Left renal cortex interstitium (tissue), 4 donors: ENCODE results near the gene ATCAY. TPM values are rescaled to one million over a fixed set of nuclear protein-coding genes. Genes with fewer than 3 reads are reported as not detected.
"Not testable (repeated sequence)": the region's sequence is repeated elsewhere in the genome, so short reads cannot be mapped to it uniquely, and the experiment has no call there.

Experiments
- DNase-seq, 4 donors: peaks; one replicate each; pipeline ENCODE4 v3.0.0-alpha.2; 2013; ENCODE audit warnings: low read depth in 4 of 4, low spot score in 2 of 4, missing footprints in 1 of 4
- polyA plus RNA-seq, 4 donors: library from polyadenylated mRNA; unstranded; fragments of 120-200 nt; gene quantifications; one replicate each; pipeline ENCODE4 v1.2.1, GENCODE V29; 2013; ENCODE audit not compliant: insufficient read length in 4 of 4

The ATCAY gene
- polyA plus RNA-seq, 4 donors: 0.16 to 0.95 (median 0.53) TPM

DNA sequence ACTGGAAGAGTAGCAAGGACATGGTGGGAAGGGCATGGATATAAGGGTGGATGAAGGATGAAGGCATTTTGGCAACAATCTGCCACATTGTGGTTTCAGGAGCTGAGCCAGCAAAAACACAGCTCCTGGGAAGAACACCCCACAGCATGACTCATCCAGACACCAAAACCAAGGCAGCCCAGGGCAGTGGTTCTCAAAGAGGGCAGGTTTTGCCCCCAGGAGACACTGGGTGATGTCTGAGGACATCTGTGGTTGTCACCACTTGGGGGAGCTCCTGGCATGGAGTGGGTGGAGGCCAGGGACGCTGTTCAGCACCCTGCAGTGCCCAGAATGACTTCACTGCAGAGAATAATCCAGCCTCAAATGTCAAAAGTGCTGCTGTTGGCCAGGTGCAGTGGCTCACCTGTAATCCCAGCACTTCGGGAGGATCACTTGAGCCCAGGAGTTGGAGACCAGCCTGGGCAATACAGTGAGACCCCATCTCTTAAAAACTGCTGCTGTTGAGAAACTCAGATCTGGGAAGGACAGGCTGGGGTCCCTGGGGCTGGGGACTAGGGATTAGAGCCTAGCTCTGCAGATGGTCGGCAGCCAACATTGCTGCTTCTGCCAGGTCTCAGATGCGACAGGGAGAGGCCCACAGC lies 27.8 kb upstream of the ATCAY start:
- no peak for DNase-seq

DNA sequence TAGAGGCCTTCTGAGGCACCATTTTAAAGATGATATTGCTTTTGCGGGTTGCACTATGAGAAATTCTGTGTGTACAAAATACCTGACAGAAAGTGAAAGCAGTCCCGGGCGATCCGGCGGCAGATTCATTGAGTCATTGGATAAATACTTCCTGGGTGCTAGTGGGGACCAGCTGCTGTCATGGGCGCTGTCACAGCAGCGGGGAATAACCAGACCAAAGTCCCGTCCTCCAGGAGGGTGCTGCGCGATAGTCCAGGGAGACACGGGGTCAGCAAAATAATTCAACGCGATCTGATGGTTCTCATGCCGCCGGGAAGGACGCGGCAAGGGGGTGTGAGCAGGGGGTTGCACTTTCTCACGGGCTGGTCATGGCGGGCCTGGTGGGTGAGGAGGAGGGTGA lies 25.2 kb upstream of the ATCAY start:
- DNase-seq: no peak

DNA sequence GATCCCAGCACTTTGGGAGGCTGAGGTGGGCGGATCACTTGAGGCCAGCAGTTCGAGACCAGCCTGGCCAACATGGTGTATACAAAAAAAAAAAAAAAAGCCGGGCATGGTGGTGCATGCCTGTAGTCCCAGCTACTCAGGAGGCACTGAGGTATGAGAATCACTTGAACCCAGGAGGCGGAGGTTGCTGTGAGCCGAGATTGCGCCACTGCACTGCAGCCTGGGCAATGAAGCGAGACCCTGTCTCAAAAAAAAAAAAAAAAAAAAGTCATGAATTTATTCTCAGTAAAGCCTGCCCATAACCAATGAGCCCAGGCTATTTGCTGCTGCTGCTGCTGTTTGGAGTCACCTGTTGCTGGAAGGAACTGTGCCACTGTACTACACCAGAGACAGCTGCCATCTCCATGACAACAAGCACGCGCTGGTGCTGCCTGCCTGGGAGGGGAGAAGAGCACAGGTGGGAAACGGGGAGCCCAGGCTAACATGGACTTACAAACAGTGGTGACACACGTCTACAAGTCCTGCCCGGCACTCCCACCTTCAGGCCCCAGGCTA lies 23.0 kb upstream of the ATCAY start:
- no peak for DNase-seq

DNA sequence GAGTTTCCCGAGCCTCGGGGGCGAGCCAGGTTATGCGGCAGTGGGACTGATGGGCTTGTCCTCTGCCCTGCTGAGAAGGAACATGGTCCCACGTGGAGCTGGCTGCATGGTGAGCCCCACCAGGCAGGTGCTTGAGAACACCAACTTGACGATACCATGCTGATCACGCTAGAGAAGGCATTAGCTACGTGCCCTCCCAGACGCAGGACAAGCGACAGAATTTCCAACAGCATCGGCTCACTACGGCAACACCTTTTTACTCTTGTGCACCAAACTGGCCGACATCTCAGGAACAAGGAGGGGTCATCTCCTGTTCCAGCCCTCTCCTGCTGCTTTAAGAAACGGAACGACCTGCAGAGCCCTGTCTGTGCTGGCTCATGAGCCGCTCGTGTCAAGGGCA lies 20.0 kb upstream of the ATCAY start:
- no peak for DNase-seq

DNA sequence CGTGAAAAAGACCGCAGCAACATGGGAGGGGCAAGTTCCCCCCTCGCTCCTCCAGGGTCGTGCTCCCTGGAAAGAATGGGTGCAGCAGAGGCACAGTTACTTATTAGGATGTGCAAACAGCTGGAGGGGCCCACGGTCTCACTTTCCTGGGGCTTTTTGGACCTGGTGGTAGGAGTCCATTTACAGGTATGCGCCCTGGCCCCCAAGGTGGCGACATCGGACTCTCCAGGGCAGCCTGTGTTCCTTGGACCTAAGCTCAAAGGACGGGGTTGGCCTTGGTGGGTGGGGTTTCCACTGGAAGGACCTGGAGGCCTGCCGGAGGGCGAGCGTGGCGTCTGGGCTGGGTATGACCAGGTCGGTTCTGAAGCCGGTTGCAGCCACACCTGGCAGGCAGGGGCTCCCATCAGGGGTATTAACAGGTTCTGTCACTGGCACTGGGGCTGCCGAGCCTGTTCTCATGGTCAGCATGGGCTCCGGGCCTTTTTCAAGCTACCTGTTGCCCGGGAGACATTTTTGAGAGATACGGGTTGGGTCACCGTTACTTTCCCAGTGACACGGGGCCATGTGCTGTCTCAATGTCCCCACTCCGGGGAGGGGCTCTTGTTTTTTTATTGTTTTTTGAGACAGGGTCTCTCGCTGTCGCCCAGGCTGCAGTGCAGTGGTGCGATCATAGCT lies 17.5 kb upstream of the ATCAY start:
- no peak for DNase-seq

DNA sequence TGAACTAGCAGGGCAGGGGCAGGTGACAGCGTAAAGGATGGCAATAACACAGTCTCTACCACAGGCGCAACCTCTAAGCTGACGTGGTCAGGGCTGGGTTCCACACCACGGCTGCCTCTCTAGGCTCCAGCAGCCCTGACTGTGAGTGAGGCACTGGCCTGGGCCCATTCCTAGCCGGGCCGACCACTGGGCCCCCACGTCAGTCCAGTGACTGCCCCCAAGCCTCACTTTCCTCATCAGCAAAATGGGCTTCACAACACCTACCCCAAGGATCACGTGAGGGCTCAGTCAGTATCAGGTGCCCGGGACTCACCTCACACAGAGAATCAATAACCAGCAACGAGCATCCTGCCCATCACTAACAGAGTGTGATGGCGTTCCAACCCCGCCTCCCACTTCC lies 16.8 kb upstream of the ATCAY start:
- DNase-seq: no peak

DNA sequence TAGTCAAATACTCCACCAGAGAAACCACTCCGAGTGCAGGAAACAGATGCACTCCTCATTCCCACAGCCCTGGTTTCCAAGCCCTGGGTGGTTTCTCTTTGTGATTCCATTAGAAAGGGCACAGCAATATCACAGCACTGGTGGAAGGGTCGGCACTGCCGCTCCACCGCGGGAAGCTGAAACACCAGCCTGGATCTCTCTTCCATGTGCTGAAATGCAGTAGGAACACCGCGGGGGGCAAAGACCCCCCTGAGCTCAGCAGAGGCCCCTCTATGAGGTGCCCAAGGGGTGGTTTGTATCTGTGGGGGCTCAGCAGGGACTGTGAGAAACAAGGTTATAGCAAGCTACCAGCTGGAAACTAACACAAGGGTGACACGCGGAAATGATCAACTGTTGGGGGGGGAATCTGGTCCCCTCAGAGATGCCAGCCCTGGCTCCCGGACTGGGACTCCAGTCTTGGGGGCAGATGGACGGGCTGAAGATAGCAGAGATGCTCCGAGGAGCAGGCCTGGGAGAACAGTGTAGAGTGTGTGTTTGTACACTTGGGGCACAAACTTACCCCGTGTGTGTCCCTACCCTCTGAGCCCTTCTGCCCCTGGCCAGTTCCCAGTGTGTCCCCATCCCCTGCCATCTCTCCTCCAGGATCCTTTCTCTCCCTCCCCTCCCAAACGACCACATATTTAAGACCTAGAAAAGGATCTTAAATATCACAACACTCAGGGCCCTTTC lies 13.4 kb upstream of the ATCAY start:
- no peak for DNase-seq

DNA sequence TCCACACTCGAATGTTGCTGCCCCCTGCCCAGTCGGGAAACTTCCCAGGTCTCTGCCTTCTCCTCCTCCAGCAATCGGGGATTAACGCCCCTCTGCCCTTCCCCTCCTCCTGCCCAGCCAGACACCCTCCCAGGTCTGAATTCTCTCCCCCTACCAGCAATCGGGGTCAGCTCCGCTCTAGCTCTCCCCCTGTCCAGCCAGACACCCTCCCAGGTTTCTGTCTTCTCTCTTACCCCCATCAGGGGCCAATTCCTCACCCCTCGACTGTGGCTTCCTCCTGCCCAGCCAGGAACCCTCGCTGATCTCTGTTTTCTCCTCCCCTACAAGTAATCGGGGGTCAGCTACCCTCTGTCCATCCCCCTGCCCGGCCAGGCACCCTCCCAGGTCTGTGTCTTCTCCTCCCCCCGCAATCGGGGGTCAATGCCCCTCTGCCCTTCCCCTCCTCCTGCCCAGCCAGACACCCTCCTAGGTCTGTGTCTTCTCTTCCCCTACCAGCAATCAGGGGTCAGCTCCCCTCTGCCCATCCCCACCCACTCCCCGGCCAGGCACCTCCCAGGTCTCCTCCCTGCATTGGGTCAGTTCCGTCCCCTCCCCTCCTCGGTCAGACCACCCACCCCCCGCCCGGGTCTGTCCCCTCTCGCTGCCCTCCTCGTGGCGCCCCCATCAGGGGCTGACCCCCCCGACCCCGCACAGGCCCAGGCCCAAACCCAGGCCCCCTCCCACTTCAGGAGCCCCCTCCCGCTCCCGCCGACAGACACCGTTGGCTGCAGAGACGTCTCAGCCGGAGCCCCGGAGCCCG lies 12.3 kb upstream of the ATCAY start:
- DNase-seq: no peak

DNA sequence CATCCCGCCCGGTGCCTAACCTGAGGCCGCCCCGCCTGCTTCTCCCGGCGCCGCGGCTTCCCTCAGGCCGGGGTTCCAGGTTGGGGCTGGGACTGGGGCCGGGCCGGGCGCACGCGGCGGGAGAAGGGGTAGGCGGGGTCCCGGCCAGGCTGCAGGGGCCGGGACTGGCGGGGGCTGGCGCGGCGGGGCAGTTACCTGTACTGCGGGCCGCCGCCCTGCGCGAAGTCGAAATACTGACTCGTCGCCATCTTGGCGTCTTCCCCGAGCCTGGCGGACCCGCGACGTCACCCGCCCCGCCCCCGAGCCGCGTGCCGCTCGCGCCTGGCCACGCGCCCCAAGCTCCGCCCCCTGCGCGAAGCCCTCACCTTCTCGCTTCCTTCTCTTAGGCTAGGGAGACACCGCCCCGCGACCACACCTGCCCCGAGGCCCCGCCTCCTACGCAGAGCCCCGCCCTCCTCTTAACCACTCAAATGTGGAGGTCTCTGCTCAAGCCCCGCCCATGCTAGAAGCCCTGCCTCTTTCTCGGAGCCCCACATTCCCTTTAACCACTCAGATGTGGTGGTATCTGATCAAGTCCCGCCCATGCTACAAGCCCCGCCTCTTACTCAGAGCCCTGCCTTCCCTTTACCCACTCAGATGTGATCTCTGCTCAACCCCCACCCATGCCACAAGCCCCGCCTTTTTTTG lies 11.6 kb upstream of the ATCAY start, which contains the start of gene ZFR2:
ZFR2 (minus strand) TSS at position 269 of the 687 bp plus-strand sequence; CDS start at position 248, 21 bp downstream.
- DNase-seq: no peak

DNA sequence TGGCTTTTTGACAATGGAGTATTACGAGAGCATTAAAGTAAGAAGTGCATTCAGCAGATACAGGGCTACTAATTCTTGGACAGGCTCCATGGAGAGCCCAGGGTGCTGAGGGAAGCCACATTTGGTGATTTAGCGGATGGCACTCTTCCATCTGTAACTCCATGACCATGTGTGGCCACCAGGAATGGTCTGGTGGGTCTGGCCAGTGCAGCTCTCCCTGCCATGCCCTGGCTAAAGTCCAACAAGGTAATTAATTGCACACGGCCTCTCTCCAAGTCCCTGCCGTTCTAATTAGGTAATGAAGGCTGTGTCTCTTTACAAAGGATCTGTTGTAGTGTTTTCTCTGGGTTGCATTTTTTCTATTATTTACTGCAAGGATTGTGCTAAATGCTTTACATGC lies 7.3 kb upstream of the ATCAY start:
- DNase-seq: no peak

DNA sequence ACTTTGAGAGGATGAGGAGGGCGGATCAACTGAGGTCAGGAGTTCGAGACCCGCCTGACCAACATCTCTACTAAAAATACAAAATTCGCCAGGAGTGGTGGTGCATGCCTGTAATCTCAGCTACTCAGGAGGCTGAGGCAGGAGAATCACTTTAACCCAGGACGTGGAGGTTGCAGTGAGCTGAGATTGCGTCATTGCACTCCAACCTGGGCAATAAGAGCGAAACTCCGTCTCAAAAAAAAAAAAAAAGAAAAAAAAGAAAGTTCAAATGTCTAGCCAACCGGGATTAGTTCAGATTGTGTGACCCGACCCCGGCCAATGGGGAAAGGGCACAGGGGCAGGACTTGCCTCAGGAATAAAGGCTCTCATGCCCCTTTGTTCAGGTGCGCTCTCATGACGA lies 5.8 kb upstream of the ATCAY start:
- not testable (repeated sequence) for DNase-seq

DNA sequence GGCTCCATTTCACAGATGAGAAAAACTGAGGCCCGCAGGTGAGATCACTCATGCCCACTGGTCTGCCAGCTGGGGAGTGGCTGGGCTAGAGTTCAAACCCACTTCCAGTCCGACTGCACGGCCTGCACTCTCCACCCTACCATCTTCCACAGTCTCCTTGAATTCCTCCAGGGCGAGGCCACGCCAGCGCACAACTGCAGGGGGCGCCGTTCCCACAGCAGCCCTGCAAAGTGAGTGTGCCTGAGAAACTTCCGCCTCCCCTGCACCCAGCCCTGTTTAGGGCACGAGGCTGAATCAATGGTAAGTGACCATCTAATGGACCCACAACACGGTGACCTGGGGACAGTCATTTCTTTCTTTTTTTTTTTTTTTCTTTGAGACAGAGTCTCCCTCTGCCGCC lies 829 bp upstream of the ATCAY start:
- DNase-seq: no peak

DNA sequence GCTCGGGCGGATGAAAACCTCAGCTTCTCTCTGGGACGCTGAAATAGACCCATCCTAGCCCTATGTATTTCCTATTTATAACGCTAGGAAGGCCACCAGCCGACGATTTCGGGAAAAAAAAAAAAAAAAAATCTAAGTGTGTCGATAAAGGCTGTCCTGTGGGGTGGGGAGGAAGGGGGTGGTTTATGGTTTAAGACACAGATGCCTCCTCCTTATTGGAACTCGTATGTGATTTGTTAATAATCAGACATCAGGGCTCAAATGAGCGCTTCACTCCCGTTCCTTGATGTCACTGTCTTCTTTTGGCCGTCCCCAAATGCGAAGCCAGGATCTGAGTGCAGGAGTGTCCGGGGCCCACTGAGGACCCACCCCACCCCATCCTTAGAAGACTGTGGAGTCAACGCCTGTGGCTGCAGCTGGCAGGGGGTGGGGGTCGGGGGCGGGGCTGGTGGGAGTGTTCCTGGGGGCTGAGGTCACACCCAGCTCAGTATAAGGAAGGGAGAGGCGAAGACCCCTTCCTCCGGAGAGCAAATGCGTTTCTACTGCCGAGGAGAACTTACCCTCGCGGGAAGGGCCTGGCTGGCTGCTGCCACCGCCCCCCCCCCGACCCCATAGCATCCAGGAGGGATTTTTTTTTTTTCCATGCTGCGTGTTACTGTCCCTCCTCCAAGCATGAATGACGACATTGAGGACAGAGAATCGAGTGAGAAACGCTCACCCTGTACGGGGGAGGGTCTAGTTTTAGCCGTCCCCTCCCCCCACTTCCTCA lies 971 bp downstream of the ATCAY start:
- no peak for DNase-seq

DNA sequence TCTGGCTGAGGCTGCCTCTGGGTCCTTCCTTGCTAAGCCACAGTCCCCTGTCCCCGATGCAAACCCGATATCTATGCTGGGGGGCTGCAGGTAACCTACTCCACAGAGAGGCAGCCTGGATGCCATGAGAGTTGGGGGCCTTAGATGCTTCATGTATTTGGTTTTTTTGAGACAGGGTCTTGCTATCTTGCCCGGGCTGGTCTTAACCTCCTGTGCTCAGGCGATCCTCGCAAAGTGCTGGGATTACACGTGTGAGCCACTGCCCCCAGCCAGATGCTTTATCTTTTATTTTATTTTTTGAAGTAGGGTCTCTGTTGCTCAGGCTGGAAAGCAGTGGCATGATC lies 1.5 kb downstream of the ATCAY start:
- DNase-seq: no peak

DNA sequence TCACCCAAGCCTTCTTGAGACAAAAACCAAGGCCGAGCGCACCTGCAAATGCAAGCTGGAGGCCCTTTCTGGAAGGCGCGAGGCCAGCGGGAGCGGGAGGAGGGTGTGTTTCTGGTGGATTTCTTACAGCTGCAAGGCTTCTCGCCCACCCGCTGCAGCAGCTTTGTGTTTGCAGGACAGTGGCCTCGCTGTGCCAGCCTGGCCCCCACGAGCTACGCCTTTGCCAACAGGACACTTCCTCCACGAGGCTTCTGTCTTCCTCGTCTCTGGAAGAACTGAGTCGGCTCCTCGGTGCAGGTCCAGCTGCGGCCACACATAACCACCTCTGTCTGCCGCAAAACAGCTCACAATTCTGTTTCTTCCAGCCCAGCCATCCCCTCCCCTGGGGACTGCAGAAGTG lies 10.1 kb downstream of the ATCAY start:
- no peak for DNase-seq

DNA sequence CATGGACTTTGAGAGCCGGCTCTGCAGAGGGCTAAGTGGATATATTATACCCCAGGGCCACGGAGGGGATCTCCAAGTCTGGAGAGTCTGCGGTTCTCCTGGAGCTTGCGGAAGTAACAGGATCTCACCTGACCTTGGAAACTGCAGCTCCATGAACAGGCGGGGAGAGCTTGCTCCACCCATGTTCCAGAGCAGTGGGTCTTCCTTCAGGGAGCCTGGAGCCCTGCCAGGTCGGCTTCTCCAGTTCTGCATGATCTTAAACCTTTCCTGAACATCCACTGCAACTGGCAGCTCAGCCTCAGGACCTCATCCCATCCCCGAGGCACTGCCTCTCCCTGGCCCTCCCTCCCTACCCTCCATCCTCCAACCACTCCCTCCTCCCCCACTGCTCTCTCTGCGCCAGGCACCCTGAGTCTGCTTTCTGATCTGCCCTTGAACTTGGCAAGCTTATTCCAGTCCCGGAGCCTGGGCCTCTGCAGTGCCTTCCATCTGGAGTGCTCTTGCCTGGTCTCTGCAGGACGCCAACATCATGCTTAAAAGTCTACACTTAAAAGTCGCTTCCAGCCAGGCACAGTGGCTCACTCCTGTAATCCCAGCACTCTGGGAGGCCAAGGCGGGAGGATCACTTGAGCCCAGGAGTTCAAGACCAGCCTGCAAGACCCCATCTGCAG lies 13.2 kb downstream of the ATCAY start:
- DNase-seq: no peak

DNA sequence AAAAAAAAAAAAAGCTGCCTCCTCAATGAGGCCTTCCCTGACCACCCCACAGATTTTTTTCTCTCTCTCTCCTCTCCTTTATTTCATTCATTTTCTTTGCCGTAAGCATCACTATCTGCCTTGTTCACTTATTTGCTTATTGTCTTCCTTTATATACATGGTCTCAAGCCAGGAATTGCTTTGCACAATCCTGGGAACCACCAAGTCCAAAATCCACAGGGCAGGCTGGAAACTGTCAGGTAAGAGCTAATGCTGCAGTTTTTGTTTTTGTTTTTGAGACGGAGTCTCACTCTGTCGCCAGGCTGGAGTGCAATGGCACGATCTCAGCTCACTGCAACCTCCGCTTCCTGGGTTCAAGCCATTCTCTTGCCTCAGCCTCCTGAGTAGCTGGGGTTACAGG lies 14.5 kb downstream of the ATCAY start:
- DNase-seq: not testable (repeated sequence)

DNA sequence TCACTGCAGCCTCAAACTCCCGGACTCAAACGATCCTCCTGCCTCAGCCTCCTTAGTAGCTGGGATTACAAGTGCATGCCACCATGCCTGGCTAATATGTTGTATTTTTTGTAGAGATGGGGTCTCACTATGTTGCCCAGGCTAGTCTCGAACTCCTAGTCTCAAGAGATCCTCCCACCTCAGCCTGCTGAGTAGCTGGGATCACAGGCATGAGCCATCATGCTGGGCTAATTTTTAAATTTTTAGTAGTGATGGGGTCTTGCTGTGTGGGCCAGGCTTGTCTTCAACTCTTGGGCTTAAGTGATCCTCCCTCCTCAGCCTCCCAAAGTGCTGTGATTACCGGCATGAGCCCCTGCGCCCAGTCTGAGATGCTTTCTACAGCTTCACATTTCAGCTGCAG lies 15.3 kb downstream of the ATCAY start:
- DNase-seq: no peak

DNA sequence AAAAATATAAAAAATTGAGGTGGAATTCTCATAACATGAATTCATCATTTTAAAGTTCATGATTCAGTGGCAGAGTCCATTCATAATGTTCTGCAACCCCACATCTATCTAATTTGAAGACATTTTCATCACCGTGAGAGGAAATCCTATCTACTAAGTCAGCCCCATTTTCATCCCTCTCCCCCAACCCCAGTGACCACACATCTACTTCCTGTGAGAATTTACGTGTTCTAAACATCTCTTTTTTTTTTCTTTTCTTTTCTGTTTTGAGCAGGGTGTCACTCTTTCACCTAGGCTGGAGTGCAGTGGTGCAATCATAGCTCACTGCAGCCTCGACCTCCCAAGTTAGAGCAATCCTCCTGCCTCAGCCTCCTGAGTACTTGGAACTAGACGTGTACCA lies 17.5 kb downstream of the ATCAY start:
- no peak for DNase-seq
